Mucosa of gallbladder (tissue), 1 donor: ENCODE results near the gene USP24. TPM values are rescaled to one million over a fixed set of nuclear protein-coding genes. Genes with fewer than 3 reads are reported as not detected.

Experiments
- DNase-seq: peaks from one replicate; pipeline ENCODE4 v3.0.0-alpha.2; 2020; ENCODE audit warnings: low spot score
- total RNA-seq: library from RNA; stranded (reverse); gene quantifications from one replicate; pipeline ENCODE4 v1.2.1, GENCODE V29; 2021
- donor health status: DM: no; HTN: no; CAD: no.

The USP24 gene
- total RNA-seq, 1 donor from 2014 or later, result 34.6 TPM

DNA sequence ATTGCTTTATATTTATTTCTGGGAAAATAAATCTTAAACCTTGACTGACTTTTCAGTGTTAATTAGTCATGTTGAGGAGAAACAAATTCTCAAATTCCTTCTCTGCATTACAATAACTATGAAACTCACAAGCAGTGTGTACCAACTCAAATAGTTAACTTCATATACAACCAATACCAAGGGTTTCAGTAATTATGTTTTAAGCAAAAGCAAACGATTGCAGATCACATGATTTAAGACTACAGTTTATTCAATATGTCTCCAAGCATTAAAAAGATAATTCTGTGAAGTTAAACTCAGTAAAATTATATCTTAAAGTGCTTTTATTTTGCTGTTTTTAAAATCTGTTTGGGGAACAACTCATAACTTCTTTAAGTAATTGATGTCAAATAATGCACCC, 147.2 kb downstream of the USP24 start:
- no peak for DNase-seq

DNA sequence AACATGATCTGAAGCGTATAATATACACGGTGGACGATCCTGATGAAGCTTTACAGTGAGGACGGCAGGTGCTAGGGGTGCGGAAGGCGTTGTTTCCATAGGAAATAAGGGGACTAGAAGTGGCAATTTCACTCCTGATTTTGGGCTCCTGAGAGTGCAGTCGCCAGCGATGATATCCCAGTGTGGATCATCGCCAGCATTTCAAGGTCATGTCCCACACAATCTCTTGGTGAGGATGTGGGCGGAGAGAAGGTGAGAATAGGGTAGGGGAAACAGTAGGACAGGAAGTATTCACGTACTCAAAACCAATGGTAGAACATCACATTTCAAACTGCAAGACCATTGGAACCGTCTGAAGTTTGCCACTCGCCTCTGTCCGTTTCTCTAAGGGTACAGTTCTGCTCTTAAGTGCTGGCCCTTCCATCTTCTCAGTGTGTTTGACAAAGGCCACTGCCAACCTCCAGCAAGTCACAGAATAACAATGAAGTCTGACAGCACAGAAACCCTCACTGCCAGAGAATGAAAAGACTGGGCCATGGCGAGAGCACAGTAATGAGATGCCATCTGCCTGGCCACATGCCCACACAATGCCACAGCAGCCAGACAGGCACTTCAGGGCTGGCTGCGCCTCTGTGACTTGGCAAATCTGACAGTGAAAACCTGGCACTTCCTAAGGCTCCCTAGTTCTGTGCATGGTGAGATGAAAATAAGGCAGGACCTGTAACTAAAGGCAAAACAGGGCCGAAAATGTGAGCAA, 148.0 kb downstream of the USP24 start:
- DNase-seq, result no peak

GRCh38 chr1:55065648-55066047, 149.5 kb downstream of the USP24 start:
- no peak for DNase-seq

GRCh38 chr1:55064861-55065263, 150.3 kb downstream of the USP24 start:
- DNase-seq, result peak; percentile 50

- DNase-seq, result no peak
Measured at GRCh38 chr1:55064071-55064581, 151.0 kb downstream of the USP24 start.

DNA sequence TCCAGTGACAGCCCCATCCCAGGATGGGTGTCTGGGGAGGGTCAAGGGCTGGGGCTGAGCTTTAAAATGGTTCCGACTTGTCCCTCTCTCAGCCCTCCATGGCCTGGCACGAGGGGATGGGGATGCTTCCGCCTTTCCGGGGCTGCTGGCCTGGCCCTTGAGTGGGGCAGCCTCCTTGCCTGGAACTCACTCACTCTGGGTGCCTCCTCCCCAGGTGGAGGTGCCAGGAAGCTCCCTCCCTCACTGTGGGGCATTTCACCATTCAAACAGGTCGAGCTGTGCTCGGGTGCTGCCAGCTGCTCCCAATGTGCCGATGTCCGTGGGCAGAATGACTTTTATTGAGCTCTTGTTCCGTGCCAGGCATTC, 151.6 kb downstream of the USP24 start:
- DNase-seq, result no peak

- no peak for DNase-seq
Measured at GRCh38 chr1:55062801-55063576, 152.2 kb downstream of the USP24 start.

DNA sequence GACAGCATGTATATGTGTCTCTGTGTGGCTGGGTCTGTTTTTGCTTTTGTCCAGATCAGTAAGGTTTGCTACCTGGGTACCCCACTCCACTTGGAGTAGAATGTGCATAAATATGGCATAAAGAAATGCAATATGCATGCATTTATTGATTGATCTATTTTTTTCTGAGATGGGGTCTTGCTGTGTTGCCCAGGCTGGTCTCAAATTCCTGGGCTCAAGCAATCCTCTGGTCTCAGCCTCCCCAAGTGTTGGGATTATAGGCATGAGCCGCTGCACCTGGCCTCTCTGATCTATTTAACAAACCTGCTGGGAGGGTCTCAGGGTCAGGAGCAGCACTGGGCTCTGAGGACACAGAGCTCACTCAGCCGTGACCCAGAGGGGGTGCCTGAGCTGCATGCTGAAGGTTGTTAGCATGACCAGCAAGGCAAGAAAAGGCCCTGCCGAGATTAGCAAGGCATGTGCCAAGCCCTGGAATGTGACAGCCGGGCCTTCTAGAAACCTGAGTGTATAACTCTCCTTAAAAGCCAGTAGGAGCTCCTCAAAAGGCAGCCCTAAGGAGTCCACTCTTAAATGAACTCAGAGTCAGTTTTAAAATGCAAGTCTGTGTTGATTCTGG, 153.3 kb downstream of the USP24 start:
- no peak for DNase-seq

DNA sequence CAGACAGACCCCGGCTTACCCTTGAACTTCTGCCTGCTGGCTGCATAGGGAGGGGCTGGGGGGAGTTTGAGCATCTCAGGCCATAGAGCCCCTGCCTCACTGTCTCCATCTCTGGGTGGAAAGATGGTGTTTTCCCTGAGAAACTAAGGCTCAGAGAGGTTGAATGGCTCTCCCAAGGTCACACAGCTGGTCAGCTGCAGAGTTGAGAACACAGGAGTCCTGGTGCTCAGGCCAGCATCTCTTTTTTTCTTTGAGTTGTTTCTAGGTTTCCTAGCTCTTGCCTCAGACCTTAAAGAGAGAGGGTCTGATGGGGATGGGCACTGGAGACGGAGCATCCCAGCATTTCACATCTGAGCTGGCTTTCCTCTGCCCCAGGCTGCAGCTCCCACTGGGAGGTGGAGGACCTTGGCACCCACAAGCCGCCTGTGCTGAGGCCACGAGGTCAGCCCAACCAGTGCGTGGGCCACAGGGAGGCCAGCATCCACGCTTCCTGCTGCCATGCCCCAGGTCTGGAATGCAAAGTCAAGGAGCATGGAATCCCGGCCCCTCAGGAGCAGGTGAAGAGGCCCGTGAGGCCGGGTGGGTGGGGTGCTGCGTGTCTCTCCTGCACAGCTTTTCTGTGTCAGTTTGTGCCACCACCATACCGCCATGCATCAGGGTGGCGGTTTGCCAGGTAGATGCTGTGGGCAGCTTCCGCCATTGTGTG, 154.0 kb downstream of the USP24 start:
- no peak for DNase-seq

GRCh38 chr1:55060133-55060999, 154.8 kb downstream of the USP24 start:
- no peak for DNase-seq

- DNase-seq, result no peak
Measured at GRCh38 chr1:55059302-55060132, 155.6 kb downstream of the USP24 start.

GRCh38 chr1:55057956-55058298, 157.2 kb downstream of the USP24 start:
- no peak for DNase-seq

- DNase-seq, result no peak
Measured at GRCh38 chr1:55057270-55057955, 157.8 kb downstream of the USP24 start.

DNA sequence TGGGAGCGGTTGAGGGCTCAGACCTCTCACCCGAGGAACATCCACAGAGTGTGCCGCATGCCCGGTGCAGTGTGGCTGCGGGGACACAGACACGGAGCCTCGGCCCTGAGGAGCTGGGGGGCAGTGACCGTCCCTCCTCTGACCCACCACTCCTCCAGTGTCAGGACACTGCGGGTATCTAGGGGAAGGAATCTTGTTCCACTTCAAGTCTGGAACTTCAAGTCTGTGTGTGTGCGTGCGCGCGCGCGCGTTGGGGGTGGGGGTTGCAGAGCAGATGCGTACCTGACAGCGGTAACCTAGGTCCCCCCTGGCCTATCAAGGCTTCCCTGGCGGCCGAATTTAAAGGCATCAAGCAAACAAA, 158.6 kb downstream of the USP24 start:
- no peak for DNase-seq

- DNase-seq, result no peak
Measured at GRCh38 chr1:55055951-55056631, 159.1 kb downstream of the USP24 start.

- no peak for DNase-seq
Measured at GRCh38 chr1:55055084-55055882, 159.9 kb downstream of the USP24 start.

DNA sequence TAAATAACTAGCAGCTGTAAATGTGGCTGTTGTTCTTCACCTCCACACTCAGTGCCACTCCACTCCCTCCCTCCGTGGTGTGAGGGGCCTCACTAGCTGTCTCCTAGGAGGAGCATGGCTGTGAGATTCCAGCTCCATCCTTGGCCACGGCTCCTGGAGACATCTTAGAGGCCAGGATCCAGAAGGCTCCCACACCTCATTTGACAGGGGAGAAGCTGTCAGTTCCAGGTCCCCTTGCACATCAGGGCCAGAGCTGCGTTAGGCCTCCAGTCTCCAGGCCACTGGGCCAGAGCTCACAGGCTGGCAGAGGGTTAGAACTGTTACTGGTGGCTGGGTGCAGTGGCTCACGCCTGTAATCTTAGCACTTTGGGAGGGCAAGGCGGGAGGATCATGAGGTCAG, 160.8 kb downstream of the USP24 start:
- no peak for DNase-seq

GRCh38 chr1:55053265-55053954, 161.8 kb downstream of the USP24 start:
- DNase-seq, result no peak
